Measurements from ENCODE around the gene WFDC11. TPM values are rescaled to one million over a fixed set of nuclear protein-coding genes. Genes with fewer than 3 reads are reported as not detected.

WFDC11 gene
- total and polyA plus RNA-seq, 2 donors (not counting 3 experiments of a cell fraction or from before 2014, with no cell fraction given), result not detected

- FAIRE-seq, result no peak
- no peaks in the 10 kb centered on the region for H3K79me2 ChIP-seq (ENCODE audit: control insufficient read depth, insufficient read depth, low read length)
- no peak within 1 kb of the TSS for H3K4me3 ChIP-seq (replicated peaks in 1 of 3; ENCODE audit: insufficient read depth in 1 of 3, low read depth in 1 of 3, low read length in 3 of 3)
- no peak within 1 kb of the TSS for H3K27ac ChIP-seq (ENCODE audit: insufficient read depth, low read depth, low read length)
- ChIA-PET POLR2A (no interaction called here), CTCF (interaction anchor here (1.1 to 2.1 kb wide), 2 partner anchors 12 to 17 kb away, joined by 3 to 8 read pairs; no protein-coding TSS in a partner anchor)
- DNase-seq (ENCODE audit: low read depth, low spot score), result no peak
- no peaks in the 10 kb centered on the region for H3K27me3 ChIP-seq (ENCODE audit: control insufficient read depth in 2 of 2, insufficient read depth in 2 of 2, low read length in 2 of 2)
- dilution Hi-C loops (cut with MboI; ENCODE audit: extremely low pct_ligation_motif_present, low sequenced_read_pairs) (no loop called here), intact Hi-C loops (cut with micrococcal nuclease) (no loop called here)
- H4K20me1 ChIP-seq (replicated peaks; ENCODE audit: control insufficient read depth, extremely low read depth, insufficient read depth, low read length), result no peaks in the 10 kb centered on the region
- H3K4me2 ChIP-seq (ENCODE audit: insufficient read depth, low read length), result no peak within 1 kb of the TSS
- no peak within 1 kb of the TSS for H2AFZ ChIP-seq (ENCODE audit: low read depth, low read length)
- H3K9me3 ChIP-seq (replicated peaks; ENCODE audit: control insufficient read depth, insufficient read depth, low read length), result no peaks in the 10 kb centered on the region
- no TSS peak for BruUV-seq (replicated peaks)
- no peaks in the 10 kb centered on the region for H3K36me3 ChIP-seq (ENCODE audit: control insufficient read depth in 2 of 2, extremely low read depth in 1 of 2, insufficient read depth in 2 of 2, low read length in 2 of 2)
- no peaks in the 10 kb centered on the region for H3K9me1 ChIP-seq (replicated peaks; ENCODE audit: control insufficient read depth, extremely low read depth, insufficient read depth, low read length)
- TF ChIP-seq JUN (IDR thresholded peaks at IDR 0.05; ENCODE audit: borderline replicate concordance, insufficient read depth, insufficient read length, low read depth) (no peak), EZH2 (IDR thresholded peaks at IDR 0.05; ENCODE audit: borderline replicate concordance, low read depth, low read length, severe bottlenecking) (no peak)
- no peaks in the 10 kb centered on the region for H3K4me1 ChIP-seq (ENCODE audit: control insufficient read depth, extremely low read depth, insufficient read depth, low read length)
- no peak within 1 kb of the TSS for H3K9ac ChIP-seq (replicated peaks; ENCODE audit: extremely low read depth, insufficient read depth, low read length)
Measured at GRCh38 chr20:45631184-45631583, 38.9 kb downstream of the WFDC11 start, which contains the start of gene WFDC9. Gene WFDC9, minus strand, starts transcription at chr20:45631284. Its CDS starts 21,103 bp downstream, at chr20:45610181.

DNA sequence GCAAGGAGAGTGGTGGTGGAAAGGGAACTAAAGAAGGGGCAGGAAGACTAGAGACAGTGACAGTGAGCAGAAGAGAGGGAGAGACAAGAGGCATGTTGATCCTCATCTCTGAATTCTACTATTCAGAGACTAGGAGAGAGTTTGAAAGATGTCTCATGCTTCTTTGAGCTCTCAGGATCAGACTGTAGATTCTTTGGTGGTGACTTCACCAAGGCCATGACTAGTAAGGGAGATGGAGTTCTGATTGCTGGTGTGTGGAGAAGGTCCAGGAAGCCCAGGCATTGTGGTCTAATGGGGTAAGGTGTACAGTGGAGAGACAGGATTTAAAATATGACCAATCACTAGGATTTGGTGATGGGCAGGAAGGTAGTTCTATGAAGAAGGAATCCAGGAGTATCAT is 39.7 kb downstream of the WFDC11 start:
- H3K4me1 ChIP-seq (ENCODE audit: control insufficient read depth, extremely low read depth, insufficient read depth, low read length), result no peaks in the 10 kb centered on the region
- no peak for DNase-seq (ENCODE audit: low read depth, low spot score)
- no peak for FAIRE-seq
- POLR2A ChIA-PET, result no interaction called here
- dilution Hi-C loops (cut with MboI; ENCODE audit: extremely low pct_ligation_motif_present, low sequenced_read_pairs), result no loop called here
- H3K9ac ChIP-seq (replicated peaks; ENCODE audit: extremely low read depth, insufficient read depth, low read length), result no peak overlapping the region
- no peak overlapping the region for H3K27ac ChIP-seq (ENCODE audit: insufficient read depth, low read depth, low read length)
- no peak overlapping the region for H2AFZ ChIP-seq (ENCODE audit: low read depth, low read length)
- no peaks in the 10 kb centered on the region for H3K27me3 ChIP-seq (ENCODE audit: control insufficient read depth in 2 of 2, insufficient read depth in 2 of 2, low read length in 2 of 2)
- H3K9me1 ChIP-seq (replicated peaks; ENCODE audit: control insufficient read depth, extremely low read depth, insufficient read depth, low read length), result no peaks in the 10 kb centered on the region
- no peaks in the 10 kb centered on the region for H3K9me3 ChIP-seq (replicated peaks; ENCODE audit: control insufficient read depth, insufficient read depth, low read length)
- TF ChIP-seq JUN (IDR thresholded peaks at IDR 0.05; ENCODE audit: borderline replicate concordance, insufficient read depth, insufficient read length, low read depth), result no peak
- no peak for TF ChIP-seq EZH2 (IDR thresholded peaks at IDR 0.05; ENCODE audit: borderline replicate concordance, low read depth, low read length, severe bottlenecking)
- TF ChIP-seq FOS (IDR thresholded peaks at IDR 0.05; ENCODE audit: borderline replicate concordance, insufficient read depth, low read length), result no peak
- no peak for TF ChIP-seq CTCF (IDR thresholded peaks at IDR 0.05; ENCODE audit: extremely low read depth in 1 of 2, insufficient read depth in 1 of 2, low read depth in 1 of 2, low read length in 2 of 2)
- TF ChIP-seq MYC (IDR thresholded peaks at IDR 0.05; ENCODE audit: low read depth, low read length), result no peak
- TF ChIP-seq, protein P1, sequence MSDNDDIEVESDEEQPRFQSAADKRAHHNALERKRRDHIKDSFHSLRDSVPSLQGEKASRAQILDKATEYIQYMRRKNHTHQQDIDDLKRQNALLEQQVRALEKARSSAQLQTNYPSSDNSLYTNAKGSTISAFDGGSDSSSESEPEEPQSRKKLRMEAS (IDR thresholded peaks at IDR 0.05; ENCODE audit: insufficient read depth, insufficient read length), result no peak
- TF ChIP-seq GATA2 (IDR thresholded peaks at IDR 0.05; ENCODE audit: insufficient read depth, insufficient read length, low read depth, low read length), result no peak
- no peak for TF ChIP-seq POLR2AphosphoS5 (IDR thresholded peaks at IDR 0.05; ENCODE audit: insufficient read depth, low read depth, low read length)
- no peak for TF ChIP-seq POLR2A (IDR thresholded peaks at IDR 0.05; ENCODE audit: low read depth, low read length)
- H3K79me2 ChIP-seq (ENCODE audit: control insufficient read depth, insufficient read depth, low read length), result no peaks in the 10 kb centered on the region
- H3K4me3 ChIP-seq (replicated peaks in 1 of 3; ENCODE audit: insufficient read depth in 1 of 3, low read depth in 1 of 3, low read length in 3 of 3), result no peak overlapping the region
- no TSS peak for BruUV-seq (replicated peaks)
- H3K36me3 ChIP-seq (ENCODE audit: control insufficient read depth in 2 of 2, extremely low read depth in 1 of 2, insufficient read depth in 2 of 2, low read length in 2 of 2), result no peaks in the 10 kb centered on the region
- H3K4me2 ChIP-seq (ENCODE audit: insufficient read depth, low read length), result no peak overlapping the region
- no peaks in the 10 kb centered on the region for H4K20me1 ChIP-seq (replicated peaks; ENCODE audit: control insufficient read depth, extremely low read depth, insufficient read depth, low read length)
- intact Hi-C loops (cut with micrococcal nuclease), result no loop called here
- CTCF ChIA-PET, result interaction anchor here (1.1 to 3.0 kb wide), 4 partner anchors 11 to 16 kb away, joined by 3 to 21 read pairs (median 10); no protein-coding TSS in a partner anchor

Data from endothelial cell of umbilical vein (primary cell).